HG02571 (cell line): ENCODE results near the gene EID3.
"Not testable (repeated sequence)": the region's sequence is repeated elsewhere in the genome, so short reads cannot be mapped to it uniquely, and the experiment has no call there.

Experiments used
- ATAC-seq: cut with Tn5 transposase; IDR thresholded peaks from one replicate; pipeline ENCODE4 v1.9.1; 2021; ENCODE audit warnings: mild to moderate bottlenecking, moderate library complexity; ENCODE audit not compliant: unreplicated experiment

EID3 gene

GRCh38 chr12:104303538-104304151 lies at the start of gene EID3:
EID3 (plus strand) TSS chr12:104303739; CDS start chr12:104303935, 196 bp downstream.
- ATAC-seq = peak; percentile 90

GRCh38 chr12:104257913-104258472 lies 45.5 kb upstream of the EID3 start:
- ATAC-seq = no peak

- no peak for ATAC-seq
These were observed 45.0 kb upstream of the EID3 start for GRCh38 chr12:104258476-104259067.

GRCh38 chr12:104263026-104263425 lies 40.5 kb upstream of the EID3 start:
- ATAC-seq = no peak

- no peak for ATAC-seq
These were observed 39.8 kb upstream of the EID3 start for GRCh38 chr12:104263580-104264358.

GRCh38 chr12:104265436-104265835 lies 38.1 kb upstream of the EID3 start:
- ATAC-seq = not testable (repeated sequence)

GRCh38 chr12:104272938-104273337 lies 30.6 kb upstream of the EID3 start:
- ATAC-seq = no peak

- ATAC-seq = no peak
These were observed 30.0 kb upstream of the EID3 start for GRCh38 chr12:104273503-104273902.

- no peak for ATAC-seq
These were observed 28.7 kb upstream of the EID3 start for GRCh38 chr12:104274811-104275210.

GRCh38 chr12:104275689-104276088 lies 27.9 kb upstream of the EID3 start:
- ATAC-seq = no peak

- ATAC-seq = peak; percentile 72
These were observed 27.0 kb upstream of the EID3 start for GRCh38 chr12:104276273-104277131.

GRCh38 chr12:104279164-104279563 lies 24.4 kb upstream of the EID3 start:
- ATAC-seq = no peak

GRCh38 chr12:104280111-104280510 lies 23.4 kb upstream of the EID3 start:
- no peak for ATAC-seq

GRCh38 chr12:104280717-104281458 lies 22.7 kb upstream of the EID3 start:
- ATAC-seq = no peak

- no peak for ATAC-seq
These were observed 21.9 kb upstream of the EID3 start for GRCh38 chr12:104281636-104282035.

GRCh38 chr12:104282109-104282508 lies 21.4 kb upstream of the EID3 start:
- no peak for ATAC-seq

GRCh38 chr12:104285740-104286515 lies 17.6 kb upstream of the EID3 start:
- no peak for ATAC-seq

- ATAC-seq = peak; percentile 85
These were observed 16.7 kb upstream of the EID3 start for GRCh38 chr12:104286516-104287482.
